Daoy (cell line): ENCODE data around the gene ITCH. TPM values are rescaled to one million over a fixed set of nuclear protein-coding genes. Genes with fewer than 3 reads are reported as not detected.

Experiments
- DNase-seq: peaks from one replicate; pipeline ENCODE4 v3.0.0-alpha.2; 2015; ENCODE audit warnings: low read depth
- total RNA-seq: library from RNA; depleted of rRNA; stranded (reverse); fragments of >200 nt; shearing (Covaris generic); gene quantifications from 2 replicates; pipeline ENCODE4 v1.2.3, GENCODE V29; 2014

The ITCH gene
- total RNA-seq, 1 experiment from 2014 or later, result 45.1 TPM

- DNase-seq, result no peak
These were observed 167.3 kb downstream of the ITCH start for GRCh38 chr20:34530342-34530741.

GRCh38 chr20:34531608-34532265 lies 168.7 kb downstream of the ITCH start:
- DNase-seq, result no peak

- no peak for DNase-seq
These were observed 169.2 kb downstream of the ITCH start for GRCh38 chr20:34532320-34532719.

GRCh38 chr20:34532756-34533155 lies 169.7 kb downstream of the ITCH start:
- no peak for DNase-seq

- DNase-seq, result no peak
These were observed 171.5 kb downstream of the ITCH start for GRCh38 chr20:34534391-34535165.

GRCh38 chr20:34535301-34535840 lies 172.3 kb downstream of the ITCH start:
- DNase-seq, result no peak

GRCh38 chr20:34535857-34536256 lies 172.8 kb downstream of the ITCH start:
- no peak for DNase-seq

- peak; percentile 33 for DNase-seq
These were observed 173.8 kb downstream of the ITCH start for GRCh38 chr20:34536798-34537394.

GRCh38 chr20:34537651-34538050 lies 174.6 kb downstream of the ITCH start:
- DNase-seq, result no peak

- peak; percentile 29 for DNase-seq
These were observed 175.6 kb downstream of the ITCH start for GRCh38 chr20:34538671-34539123.

GRCh38 chr20:34539756-34540155 lies 176.7 kb downstream of the ITCH start:
- DNase-seq, result no peak

GRCh38 chr20:34540596-34541263 lies 177.7 kb downstream of the ITCH start:
- no peak for DNase-seq

GRCh38 chr20:34541264-34541901 lies 178.3 kb downstream of the ITCH start:
- DNase-seq, result no peak

GRCh38 chr20:34541917-34542316 lies 178.8 kb downstream of the ITCH start:
- DNase-seq, result no peak

GRCh38 chr20:34542439-34542838 lies 179.4 kb downstream of the ITCH start:
- no peak for DNase-seq

GRCh38 chr20:34543463-34544056 lies 180.5 kb downstream of the ITCH start:
- DNase-seq, result no peak

- no peak for DNase-seq
These were observed 181.2 kb downstream of the ITCH start for GRCh38 chr20:34544109-34544796.

GRCh38 chr20:34546751-34547181 lies 183.7 kb downstream of the ITCH start:
- no peak for DNase-seq

GRCh38 chr20:34547844-34548613 lies 185.0 kb downstream of the ITCH start:
- DNase-seq, result no peak
